Renal pelvis (tissue), 4 donors: ENCODE data around the gene ITPR2. TPM values are rescaled to one million over a fixed set of nuclear protein-coding genes. Genes with fewer than 3 reads are reported as not detected.
"Not testable (repeated sequence)": the region's sequence is repeated elsewhere in the genome, so short reads cannot be mapped to it uniquely, and the experiment has no call there.

Experiments
- DNase-seq: peaks from one replicate; pipeline ENCODE4 v3.0.0-alpha.2; 2013
- polyA plus RNA-seq, 3 donors: library from polyadenylated mRNA; unstranded; fragments of 120-200 nt; gene quantifications; one replicate each; pipeline ENCODE4 v1.2.1, GENCODE V29; 2013; ENCODE audit not compliant: insufficient read length in 3 of 3

The ITPR2 gene
- polyA plus RNA-seq, 3 donors, result 13.7 to 18.0 (median 14.3) TPM

DNA sequence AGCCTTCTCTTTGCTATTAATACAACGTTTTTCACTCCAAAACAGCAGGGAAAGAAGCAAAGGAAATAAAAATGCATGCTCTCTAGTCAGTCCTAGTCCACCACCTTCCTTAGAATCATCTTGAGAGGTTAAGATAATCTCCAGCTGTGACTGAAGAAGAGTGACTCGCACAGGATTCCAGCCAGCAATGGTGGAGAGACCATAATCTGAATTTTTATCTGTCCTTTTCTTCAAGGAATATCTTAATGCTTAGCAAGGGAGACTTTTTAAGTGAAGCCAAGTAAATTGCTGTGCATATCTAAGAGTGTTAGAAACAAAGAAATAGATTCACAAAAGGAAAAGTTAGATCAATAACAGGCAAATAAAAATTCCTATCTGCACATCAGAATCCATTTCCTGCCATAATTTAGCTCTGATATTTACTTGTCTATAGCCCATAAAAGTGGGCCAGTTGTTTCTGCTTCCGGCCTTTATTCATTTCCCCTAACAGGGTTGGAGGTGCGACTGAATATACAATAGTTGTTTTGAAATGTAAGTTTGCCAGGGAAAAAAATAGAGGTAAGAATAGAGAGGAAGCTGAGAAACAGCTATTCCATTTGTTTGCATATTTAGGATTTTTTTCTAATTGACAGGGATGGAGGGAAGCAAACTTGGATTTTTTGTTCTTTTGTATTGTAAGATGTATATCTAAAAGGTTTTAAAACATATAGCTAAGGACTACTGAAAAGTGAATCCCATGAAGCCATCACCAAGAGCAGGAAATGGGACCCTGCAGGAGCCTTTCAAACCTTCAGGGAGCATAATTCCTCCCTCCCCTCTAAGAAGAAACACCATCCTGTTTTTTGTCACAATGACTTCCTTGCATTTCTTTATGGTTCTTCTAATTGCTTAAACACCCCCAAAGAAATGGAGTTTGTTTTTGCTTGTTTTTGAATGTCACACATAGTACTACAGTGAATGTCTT lies 154.0 kb downstream of the ITPR2 start:
- no peak for DNase-seq

DNA sequence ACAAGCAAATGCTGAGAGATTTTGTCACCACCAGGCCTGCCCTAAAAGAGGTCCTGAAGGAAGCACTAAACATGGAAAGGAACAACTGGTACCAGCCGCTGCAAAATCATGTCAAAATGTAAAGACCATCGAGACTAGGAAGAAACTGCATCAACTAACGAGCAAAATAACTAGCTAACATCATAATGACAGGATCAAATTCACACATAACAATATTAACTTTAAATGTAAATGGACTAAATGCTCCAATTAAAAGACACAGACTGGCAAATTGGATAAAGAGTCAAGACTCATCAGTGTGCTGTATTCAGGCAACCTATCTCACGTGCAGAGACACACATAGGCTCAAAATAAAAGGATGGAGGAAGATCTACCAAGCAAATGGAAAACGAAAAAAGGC lies 161.5 kb downstream of the ITPR2 start:
- not testable (repeated sequence) for DNase-seq

DNA sequence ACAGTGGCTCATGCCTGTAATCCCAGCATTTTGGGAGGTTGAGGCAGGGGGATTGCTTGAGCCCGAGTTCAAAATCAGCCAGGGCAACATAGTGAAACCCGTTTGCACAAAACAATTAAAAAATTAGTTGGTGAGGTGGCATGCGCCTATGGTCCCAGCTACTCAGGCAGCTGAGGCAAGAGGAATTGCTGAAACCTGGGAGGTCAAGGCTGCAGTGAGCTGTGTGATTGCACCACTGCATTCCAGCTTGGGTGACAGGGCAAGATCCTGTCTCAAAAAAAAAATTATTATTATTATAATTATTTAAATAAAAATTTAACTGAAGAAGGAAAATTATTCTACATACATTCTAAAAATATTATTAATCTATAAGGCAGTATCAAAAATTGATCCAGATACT lies 164.1 kb downstream of the ITPR2 start:
- DNase-seq, result no peak

DNA sequence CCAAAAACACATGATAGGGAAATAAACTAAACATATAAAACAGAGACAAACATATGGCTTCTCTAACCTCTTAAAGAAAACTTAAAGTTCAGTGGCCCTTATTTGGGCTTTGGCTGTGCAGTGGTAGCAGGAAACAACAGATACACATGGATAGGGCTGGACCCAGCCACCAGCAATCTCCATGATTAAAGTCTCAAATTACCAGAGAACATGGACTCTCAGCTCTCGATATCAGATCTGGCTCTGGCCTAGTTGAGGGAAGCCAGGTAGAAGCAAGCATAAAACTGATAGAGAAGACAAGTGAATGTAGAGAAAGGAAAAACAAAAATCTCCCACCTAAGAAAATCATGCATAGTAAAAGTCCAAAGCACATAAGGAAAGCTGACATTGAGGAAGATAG lies 164.8 kb downstream of the ITPR2 start:
- DNase-seq, result no peak

DNA sequence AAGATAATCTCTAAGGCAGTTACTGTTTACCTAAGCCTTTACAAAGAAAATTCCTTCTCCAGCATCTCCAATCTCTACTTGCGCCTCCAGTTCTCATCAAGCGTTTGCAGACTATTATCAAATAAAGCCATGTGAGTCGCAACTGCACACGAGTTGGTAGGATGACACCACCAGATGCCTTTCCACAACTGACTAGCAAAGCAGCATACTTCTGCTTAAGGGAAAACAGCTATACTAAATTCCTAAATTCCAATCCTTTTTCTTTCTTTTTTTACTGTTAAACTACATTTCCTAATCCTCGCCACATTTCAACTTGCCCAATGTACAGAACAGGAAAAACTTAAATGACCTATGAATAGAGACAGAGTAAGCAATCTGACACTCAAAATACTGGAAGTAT lies 166.7 kb downstream of the ITPR2 start:
- DNase-seq, result no peak

DNA sequence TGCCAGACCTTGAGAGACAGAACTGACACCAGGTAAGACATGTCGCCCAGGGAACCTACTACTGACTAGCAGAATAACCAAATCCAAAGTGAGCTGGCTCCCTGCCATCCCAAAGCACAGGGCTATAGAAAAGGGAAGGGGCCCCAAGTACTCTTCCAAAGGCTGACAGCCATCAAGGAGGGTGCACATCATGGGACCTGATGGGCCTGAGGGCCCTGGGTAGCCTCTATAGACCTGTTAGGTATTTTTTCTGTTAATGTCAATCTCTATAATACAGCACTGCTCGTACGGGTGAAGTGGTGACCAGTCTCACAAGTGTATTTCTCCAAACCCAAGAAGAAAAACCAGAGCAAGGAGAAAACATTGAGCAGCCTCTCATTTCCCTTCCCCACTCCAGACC lies 171.6 kb downstream of the ITPR2 start:
- no peak for DNase-seq

DNA sequence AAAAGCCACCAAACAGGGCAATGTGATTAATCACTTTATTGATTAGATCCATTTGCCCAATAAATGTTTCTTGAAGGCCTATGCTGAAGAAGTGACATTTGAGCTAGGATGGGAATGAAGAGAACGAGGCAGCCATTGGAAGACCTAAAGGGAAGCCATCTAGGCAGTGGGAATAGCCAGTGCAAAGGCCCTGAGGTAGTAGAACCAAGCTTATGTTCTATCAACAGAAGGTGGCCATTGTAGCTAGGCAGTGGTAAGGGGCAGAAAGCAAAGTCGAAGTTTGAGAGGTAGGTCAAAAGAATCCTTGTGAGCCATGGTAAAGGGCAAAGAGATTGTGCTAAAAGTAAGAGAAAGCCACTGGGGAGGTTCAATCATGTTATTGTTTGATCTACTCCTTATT lies 173.1 kb downstream of the ITPR2 start:
- no peak for DNase-seq

DNA sequence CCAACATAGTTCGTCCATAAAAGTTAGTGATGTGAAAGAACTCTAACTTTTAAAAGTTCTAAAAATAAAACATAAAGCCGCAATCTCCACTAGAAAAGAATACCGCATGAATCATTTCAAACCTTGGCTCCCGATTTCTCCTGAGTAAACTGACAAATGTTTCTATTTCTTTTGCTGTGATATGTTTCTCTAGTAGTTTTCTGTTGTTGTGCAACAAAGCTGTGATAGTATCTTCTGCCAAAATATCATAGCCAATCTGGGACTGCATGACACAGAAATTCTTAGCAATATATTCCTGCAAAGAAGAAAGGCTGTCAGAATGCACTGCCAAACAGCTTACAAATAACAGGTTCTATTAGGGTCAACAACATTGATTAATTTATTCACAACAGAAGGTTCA lies 174.0 kb downstream of the ITPR2 start:
- DNase-seq, result no peak

DNA sequence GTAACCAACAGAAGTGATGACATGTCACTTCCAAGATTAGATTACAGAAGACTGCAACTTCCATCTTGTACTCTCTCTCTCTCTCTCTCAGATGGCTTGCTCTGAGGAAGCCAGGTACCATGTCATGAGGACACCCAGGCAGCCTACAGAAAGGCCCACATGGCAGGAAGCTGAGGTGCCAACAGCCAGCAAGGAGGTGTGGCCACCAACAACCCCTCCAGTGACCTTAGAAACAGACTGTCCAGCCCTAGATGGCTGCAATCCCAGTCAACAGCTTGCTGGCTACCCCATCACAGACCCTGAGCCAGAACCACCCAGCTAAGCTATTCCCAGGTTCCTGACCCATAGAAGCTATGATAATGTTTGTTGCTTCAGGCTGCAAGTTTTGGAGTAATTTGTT lies 178.4 kb downstream of the ITPR2 start:
- no peak for DNase-seq

DNA sequence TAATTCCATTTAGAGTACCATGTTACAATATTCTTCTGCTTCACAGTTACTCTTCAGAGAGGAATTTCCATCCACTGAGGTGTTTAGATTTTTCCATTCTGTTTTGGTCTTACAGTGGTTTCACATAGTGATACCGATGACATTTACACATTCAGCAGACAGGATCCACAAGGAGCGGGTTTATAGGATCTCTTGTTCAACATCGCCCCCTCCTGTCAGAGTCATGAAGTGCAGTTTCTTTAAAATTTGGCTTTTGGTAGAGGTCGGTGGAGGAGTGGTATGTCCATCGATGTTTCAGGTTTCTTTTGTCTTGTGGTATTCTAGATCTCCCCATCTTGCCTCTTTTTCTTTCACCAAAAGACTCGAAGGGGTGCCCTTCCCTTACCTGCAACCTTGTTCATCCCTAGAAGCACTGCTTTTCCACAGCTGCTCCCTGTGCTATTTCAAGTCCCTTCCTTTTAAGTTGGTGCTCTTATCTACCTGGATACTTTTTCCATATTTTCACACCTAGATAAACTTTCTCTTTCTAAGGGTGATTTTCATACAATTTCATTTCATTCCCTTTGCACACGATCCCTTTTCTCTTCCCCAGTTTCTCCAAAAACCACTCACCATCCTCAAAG lies 181.3 kb downstream of the ITPR2 start:
- peak; percentile 37 for DNase-seq

DNA sequence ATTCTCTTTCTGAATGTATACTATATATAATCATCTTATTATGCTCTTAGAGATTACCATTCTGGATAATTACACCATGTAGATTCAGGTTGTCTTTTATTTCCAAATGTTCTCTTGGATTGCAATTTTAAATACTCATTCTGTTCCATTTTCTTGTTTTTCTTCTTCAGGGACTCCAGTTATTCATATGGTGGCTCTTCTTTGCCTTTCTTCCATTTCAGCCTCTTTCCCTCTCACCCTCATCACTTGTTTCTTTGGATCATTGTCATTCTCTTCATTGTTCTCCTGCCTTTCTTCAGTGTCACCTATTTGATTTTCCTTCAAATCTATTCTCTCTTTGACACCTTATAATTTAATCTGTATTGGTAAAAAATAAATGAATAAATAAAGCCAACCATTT lies 182.0 kb downstream of the ITPR2 start:
- no peak for DNase-seq

DNA sequence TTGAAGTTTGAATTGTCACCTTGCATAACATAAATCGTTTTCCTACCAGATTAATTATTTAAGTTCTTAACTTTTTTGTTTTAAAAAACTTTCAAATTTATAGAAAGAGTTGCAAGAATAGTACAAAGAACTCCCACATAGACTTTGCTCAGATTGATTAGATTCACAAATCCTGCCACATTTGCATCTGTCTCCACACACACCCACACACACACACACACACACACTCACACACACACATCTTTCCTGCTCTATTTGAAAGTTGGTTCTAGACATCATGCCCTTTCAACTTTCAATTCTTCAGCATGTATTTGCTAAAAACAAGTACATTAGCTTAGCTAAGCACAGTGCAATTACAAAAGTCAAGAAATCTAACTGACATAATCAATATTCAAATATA lies 184.0 kb downstream of the ITPR2 start:
- no peak for DNase-seq

DNA sequence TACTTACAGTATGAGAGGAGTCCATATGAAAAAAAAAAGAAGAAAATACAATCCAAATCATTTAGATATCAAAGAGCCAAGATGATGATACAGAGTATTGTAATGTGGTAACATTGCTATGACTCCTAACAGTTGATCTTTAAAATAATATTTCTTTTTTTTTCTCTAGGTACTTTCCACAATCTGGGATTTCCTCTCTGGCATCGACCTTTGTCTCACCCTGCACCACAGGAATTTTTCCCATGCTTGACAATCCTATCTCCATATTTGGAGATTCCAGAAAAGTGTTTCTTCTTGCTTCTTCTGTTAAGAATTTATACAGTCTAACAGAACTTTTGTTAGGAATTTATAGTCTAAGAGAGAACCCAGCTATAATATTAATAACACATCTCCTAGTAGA lies 184.4 kb downstream of the ITPR2 start:
- no peak for DNase-seq

DNA sequence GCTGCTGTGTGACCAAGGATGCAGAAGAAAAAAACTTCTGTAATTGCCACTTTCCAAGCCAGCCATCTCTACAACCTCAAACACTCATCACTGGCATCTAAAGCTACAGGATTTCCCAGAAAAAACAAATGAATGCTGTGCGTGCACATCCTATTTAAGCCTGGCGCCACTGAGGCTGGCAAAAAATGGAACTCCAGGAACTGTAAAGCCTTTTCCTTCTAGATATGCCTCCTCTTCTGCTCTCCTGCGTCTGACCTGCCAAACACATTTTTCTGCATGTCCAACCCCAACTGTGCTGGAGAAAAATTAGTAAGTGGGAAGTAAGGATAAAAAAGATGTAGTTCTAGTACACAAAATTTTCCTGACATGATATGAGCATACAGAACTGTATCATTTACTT lies 184.9 kb downstream of the ITPR2 start:
- no peak for DNase-seq

DNA sequence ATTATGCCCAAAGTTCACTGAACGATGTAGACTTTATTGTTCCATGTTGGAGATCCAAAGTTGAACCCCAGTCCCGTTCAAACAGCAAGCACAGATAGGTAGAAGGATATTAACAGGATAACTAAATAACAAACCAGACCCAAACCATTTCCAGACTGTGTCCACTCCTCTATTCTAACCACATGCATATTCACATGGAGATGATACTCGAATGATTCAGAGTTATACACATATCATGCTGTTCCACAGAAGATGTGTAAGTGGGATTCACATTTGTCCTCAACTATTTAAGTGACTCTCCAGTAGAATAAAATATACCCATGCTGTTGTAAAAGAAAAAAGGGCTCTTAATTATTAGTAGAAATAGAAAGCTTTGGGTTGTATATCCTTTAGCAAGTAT lies 185.9 kb downstream of the ITPR2 start:
- no peak for DNase-seq

DNA sequence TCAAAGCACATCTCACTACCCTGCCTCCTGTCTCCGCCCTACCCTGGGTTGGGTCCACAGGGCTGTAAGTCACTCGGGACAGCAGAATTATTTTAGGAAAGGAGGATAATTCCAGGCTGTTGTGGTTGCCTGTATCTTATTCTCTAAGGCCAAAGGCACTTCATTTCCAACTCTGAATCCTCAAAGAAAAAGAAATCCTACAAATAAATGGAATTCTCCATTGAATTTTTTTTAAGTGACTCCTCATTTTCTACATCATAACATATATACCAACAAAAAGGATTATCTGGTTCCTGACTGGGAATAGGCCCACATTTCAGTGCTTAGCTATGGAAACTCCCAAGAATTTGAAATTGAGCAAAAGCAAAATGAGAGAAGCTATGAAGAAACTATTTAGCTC lies 186.4 kb downstream of the ITPR2 start:
- DNase-seq, result no peak

DNA sequence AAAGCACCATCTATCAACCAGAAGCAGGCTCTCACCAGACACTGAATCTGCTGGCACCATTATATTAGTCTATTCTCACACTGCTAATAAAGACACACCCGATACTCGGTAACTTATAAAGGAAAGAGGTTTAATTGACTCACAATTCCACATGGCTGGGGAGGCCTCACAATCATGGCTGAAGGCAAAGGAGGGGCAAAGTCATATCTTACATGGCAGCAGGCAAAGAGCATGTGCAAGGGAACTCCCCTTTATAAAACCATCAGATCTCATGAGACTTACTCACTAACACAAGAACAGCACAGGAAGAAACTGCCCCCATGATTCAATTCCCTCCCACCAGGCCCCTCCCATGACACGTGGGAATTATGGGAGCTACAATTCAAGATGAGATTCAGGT lies 188.6 kb downstream of the ITPR2 start:
- DNase-seq, result not testable (repeated sequence)

DNA sequence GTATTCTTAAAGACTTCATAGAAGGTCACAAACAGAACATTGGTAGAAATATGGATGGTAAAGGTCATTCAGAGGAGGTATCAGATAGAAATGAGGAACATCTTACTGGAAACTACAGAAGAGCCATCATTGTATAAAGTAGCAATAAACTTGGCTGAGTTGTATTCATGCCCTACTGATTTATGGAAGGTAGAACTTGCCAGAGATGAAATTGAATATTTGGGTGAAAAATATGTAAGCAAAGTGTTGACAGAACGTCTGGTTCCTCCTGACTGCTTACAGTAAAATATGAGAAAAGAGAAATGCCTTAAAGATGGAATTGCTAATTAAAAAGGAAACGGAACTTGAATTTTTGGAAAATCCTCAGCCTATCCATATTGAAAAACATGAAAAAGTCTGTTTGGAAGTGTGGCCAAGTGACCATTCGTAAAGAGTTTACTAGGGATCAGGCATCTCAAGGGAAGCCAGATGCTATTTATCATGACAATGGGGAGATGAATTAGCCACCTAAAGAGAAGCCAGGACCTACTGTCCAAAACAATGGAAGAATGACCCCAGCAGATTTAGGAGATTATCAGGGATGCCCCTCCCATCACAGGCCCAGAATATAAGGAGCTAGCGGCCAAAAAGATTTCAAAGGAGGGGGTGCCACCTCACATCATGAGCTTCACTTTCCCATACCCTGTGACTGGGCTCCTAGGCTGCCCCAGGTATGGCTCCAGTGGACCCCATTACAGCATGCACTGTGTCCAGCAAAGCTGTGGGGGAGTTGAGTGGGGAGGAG lies 189.3 kb downstream of the ITPR2 start:
- DNase-seq, result no peak

DNA sequence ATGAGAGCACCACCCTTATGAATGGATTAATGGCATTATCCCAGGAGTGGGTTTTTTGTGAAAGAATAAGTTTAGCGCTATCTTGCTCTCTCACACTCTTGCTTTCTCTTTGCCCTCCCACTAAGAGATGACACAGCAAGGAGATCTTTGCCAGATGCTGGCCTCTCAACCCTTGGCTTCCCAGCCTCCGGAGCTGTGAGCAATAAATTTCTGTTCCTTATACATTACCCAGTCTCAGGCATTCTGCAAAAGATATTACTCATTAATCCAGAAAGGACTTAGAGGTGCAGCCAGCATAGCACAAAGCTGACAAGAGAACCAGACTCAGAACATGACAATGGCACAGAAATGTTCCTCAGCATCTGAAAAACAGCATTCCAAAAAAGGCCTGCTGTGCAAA lies 190.6 kb downstream of the ITPR2 start:
- DNase-seq, result no peak

DNA sequence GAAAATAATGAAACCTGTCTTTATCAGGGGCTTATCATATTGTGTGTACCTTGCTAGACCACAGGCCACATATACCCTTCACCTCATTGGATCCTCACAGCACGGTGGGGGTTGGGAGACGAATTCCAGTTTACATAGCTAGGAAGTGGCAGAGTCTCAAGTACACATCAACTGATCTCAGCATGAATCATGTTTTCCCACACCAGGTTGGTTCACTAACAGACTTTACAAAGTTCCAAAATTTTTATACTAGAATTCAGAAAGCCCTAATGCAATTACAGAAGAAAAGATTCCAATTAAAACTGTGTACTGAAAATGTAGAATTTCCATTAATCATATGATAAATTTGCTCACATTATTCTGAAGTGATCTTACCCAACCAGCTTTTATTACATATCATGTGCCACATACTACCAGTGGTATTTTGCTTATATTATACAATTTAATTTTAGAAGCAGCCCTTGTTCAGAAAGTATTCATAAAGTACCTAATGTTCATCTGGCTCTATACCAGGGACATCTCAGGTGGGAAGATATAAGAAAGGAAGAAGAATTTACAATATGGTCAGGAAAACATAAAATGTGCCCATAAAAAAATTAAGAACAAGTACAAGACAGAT lies 196.2 kb downstream of the ITPR2 start:
- DNase-seq, result no peak

DNA sequence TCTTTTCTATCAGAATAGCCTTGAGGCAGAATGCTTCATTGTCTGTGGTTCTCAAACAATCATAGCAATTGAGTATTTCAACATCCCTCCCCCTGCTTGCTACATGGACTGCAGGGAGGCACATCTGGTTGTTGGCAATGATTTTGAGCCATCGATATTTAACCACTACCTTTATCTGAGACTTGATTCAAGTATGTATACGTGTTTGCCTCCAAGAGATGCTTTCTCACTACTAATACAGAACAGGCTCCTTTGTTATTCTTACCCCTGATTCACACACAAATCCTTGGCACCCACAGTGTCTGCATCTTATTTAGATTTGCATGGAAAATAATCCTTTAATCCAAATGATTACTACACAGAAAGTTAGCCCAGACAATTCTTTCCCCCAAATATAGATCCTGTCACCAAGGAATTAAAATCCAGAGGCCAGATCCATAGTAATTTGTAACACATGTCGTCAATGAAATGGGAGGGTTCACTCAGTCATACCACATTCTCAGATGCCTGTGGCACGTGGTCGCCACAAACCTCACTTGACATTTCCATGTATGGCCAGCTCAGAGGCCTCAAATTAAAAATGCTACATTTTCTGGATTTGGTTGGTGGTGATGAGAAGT lies 199.3 kb downstream of the ITPR2 start:
- DNase-seq, result no peak

DNA sequence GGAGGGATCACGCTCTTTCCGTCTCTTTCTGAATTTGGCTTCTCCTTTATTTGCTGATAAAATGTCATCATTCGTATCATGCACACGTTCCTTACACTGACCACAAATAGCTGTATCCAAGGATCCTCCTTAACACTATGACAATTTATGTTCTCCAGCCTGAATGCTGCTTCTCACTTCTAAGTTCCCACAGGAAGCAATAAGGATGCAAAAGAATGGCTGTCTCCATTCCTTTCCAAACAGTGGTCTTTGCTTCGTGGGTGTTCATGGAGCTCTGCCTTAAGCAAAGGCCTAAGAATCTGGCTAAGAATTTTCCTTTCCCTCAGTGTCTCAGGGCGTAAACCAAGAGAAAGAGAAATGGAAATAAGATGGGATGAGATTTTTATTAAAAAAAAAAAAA lies 200.2 kb downstream of the ITPR2 start:
- DNase-seq, result no peak
